GM21526 (cell line): ENCODE measurements around the gene CALCOCO1.
A peak's percentile ranks its signal among the peaks of the same experiment; 100 is the strongest.
"Not testable (repeated sequence)": the region's sequence is repeated elsewhere in the genome, so short reads cannot be mapped to it uniquely, and the experiment has no call there.

Experiments
- ATAC-seq: cut with Tn5 transposase; IDR thresholded peaks from one replicate; pipeline ENCODE4 v1.9.1; 2021; ENCODE audit warnings: moderate library complexity; ENCODE audit not compliant: unreplicated experiment, low FRiP score

The CALCOCO1 gene

GRCh38 chr12:53727310-53728041 is at the start of gene CALCOCO1:
Gene CALCOCO1 (minus strand): TSS chr12:53727452. CDS start chr12:53725242, 2,210 bp downstream.
- ATAC-seq = peak; percentile 98

- no peak for ATAC-seq
Observed at GRCh38 chr12:53776872-53777271, 49.6 kb upstream of the CALCOCO1 start.

- no peak for ATAC-seq
Observed at GRCh38 chr12:53775478-53776145, 48.4 kb upstream of the CALCOCO1 start.

GRCh38 chr12:53770281-53770680 is 43.0 kb upstream of the CALCOCO1 start:
- no peak for ATAC-seq

- ATAC-seq = no peak
Observed at GRCh38 chr12:53768976-53769375, 41.7 kb upstream of the CALCOCO1 start.

- no peak for ATAC-seq
Observed at GRCh38 chr12:53766881-53767280, 39.6 kb upstream of the CALCOCO1 start.

GRCh38 chr12:53765891-53766290 is 38.6 kb upstream of the CALCOCO1 start:
- ATAC-seq = no peak

- no peak for ATAC-seq
Observed at GRCh38 chr12:53764615-53765014, 37.4 kb upstream of the CALCOCO1 start.

- ATAC-seq = not testable (repeated sequence)
Observed at GRCh38 chr12:53762793-53763192, 35.5 kb upstream of the CALCOCO1 start.

GRCh38 chr12:53761306-53761705 is 34.1 kb upstream of the CALCOCO1 start:
- no peak for ATAC-seq

- no peak for ATAC-seq
Observed at GRCh38 chr12:53759261-53759660, 32.0 kb upstream of the CALCOCO1 start.

GRCh38 chr12:53758730-53759103 is 31.5 kb upstream of the CALCOCO1 start:
- no peak for ATAC-seq

- no peak for ATAC-seq
Observed at GRCh38 chr12:53758081-53758729, 31.0 kb upstream of the CALCOCO1 start.

- ATAC-seq = peak; percentile 68
Observed at GRCh38 chr12:53757101-53757770, 30.0 kb upstream of the CALCOCO1 start.

- ATAC-seq = no peak
Observed at GRCh38 chr12:53756300-53757100, 29.2 kb upstream of the CALCOCO1 start.

GRCh38 chr12:53755893-53756292 is 28.6 kb upstream of the CALCOCO1 start:
- ATAC-seq = no peak

GRCh38 chr12:53755451-53755891 is 28.2 kb upstream of the CALCOCO1 start:
- no peak for ATAC-seq

GRCh38 chr12:53754633-53755264 is 27.5 kb upstream of the CALCOCO1 start:
- ATAC-seq = no peak

GRCh38 chr12:53754188-53754585 is 26.9 kb upstream of the CALCOCO1 start:
- ATAC-seq = no peak

GRCh38 chr12:53752621-53753020 is 25.4 kb upstream of the CALCOCO1 start:
- no peak for ATAC-seq
